Stimulated activated naive CD8-positive, alpha-beta T cell treated with anti-CD3 and anti-CD28 coated beads, Interleukin-15, Interleukin-2, amounts not matched to agents 100 ng/mL and 50 ng/mL, for 24 hours (primary cell): ENCODE data around the gene TCF4.

Experiments
- H3K27ac Mint-ChIP-seq: one replicate; pipeline ENCODE4 v1.8.0; 2021; ENCODE audit warnings: mild to moderate bottlenecking, mixed read lengths
- H3K27me3 Mint-ChIP-seq: one replicate; pipeline ENCODE4 v1.8.0; 2021; ENCODE audit warnings: mixed read lengths
- H3K36me3 Mint-ChIP-seq: one replicate; pipeline ENCODE4 v1.8.0; 2021; ENCODE audit warnings: low read depth, mixed read lengths
- H3K4me1 Mint-ChIP-seq: one replicate; pipeline ENCODE4 v1.8.0; 2021; ENCODE audit warnings: low read depth, mixed read lengths
- H3K4me3 Mint-ChIP-seq: one replicate; pipeline ENCODE4 v1.8.0; 2021; ENCODE audit warnings: mild to moderate bottlenecking, mixed read lengths
- H3K9me3 Mint-ChIP-seq: one replicate; pipeline ENCODE4 v1.8.0; 2021; ENCODE audit warnings: mixed read lengths

The TCF4 gene

DNA sequence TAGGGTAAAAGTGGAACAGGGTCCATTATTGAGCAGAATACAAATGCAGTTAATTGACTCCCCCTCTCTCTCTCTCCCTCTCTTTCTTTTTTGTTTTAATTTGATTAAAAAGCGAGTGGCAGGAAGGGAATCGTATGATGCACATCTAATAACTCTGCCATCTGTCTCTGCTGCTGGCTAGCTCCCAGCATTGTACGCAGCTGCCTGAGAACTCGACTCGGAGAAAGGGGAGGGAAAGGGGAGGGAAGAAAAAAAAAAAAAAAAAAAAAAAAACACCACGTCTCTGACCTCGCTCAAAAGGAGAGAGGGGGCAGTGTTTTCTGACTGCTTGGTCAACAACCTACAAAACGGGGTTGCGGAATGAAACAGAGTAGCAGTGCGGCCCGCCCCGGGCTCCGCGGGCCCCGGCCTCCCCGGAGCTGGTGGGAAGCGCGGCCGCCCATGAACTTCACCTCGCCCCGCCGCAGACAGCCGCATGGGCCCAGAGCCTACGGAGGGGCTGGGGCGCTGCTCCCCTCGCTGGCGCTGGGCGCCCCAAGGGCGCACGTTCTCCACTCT lies 265.7 kb downstream of the TCF4 start:
- no peaks in the 10 kb centered on the region for H3K36me3 Mint-ChIP-seq
- H3K4me3 Mint-ChIP-seq: peak overlapping the region; percentile 85
- H3K27ac Mint-ChIP-seq: peak overlapping the region; percentile 52
- peaks cover 48% of the 10 kb centered on the region for H3K27me3 Mint-ChIP-seq
- no peaks in the 10 kb centered on the region for H3K9me3 Mint-ChIP-seq
- peaks cover 19% of the 10 kb centered on the region for H3K4me1 Mint-ChIP-seq

GRCh38 chr18:55321265-55322177 lies 266.5 kb downstream of the TCF4 start:
- peaks cover 22% of the 10 kb centered on the region for H3K4me1 Mint-ChIP-seq
- peaks cover 49% of the 10 kb centered on the region for H3K27me3 Mint-ChIP-seq
- peak overlapping the region; percentile 90 for H3K27ac Mint-ChIP-seq
- no peaks in the 10 kb centered on the region for H3K9me3 Mint-ChIP-seq
- no peaks in the 10 kb centered on the region for H3K36me3 Mint-ChIP-seq
- H3K4me3 Mint-ChIP-seq: peak overlapping the region; percentile 85

DNA sequence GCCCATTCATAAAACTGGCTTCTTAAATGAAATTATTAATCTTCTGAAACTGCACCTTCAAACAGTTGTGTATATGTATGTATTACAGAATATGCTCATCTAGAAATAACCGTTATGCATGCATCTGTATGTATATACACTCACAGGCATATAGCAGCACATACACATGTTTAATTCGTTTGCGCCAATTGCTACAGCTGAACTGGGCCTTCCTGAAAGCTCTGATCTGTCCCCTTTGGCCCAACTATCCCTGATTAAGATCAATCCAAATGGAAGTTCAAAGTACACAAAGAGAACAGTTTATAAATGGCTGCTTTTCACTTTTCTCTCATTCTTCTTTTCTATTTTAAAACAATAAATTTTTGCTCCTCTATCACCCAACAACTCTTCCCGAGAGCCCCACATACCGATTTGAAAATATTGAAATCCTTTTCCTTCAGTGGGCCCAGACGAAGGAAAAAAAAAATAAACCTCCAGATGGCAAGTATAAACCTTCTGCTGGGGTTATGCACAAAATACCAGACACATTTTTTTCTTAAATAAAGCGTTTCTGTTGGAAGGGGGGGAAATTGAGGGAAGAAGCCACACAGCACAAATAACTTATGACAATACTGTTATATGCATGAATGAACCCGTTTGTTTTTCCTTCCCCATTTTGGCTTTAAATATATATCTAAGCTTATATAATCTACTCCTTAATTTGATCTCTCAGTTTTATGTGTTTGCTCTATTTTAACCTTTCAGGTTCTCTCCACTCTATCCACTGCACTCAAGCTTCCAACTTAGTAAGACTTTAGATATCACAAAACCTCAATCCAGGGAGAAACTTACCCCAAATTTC lies 267.3 kb downstream of the TCF4 start:
- H3K36me3 Mint-ChIP-seq: no peaks in the 10 kb centered on the region
- no peaks in the 10 kb centered on the region for H3K9me3 Mint-ChIP-seq
- H3K4me3 Mint-ChIP-seq: peak overlapping the region; percentile 85
- peak overlapping the region; percentile 56 for H3K27ac Mint-ChIP-seq
- H3K4me1 Mint-ChIP-seq: peaks cover 25% of the 10 kb centered on the region
- peaks cover 47% of the 10 kb centered on the region for H3K27me3 Mint-ChIP-seq

DNA sequence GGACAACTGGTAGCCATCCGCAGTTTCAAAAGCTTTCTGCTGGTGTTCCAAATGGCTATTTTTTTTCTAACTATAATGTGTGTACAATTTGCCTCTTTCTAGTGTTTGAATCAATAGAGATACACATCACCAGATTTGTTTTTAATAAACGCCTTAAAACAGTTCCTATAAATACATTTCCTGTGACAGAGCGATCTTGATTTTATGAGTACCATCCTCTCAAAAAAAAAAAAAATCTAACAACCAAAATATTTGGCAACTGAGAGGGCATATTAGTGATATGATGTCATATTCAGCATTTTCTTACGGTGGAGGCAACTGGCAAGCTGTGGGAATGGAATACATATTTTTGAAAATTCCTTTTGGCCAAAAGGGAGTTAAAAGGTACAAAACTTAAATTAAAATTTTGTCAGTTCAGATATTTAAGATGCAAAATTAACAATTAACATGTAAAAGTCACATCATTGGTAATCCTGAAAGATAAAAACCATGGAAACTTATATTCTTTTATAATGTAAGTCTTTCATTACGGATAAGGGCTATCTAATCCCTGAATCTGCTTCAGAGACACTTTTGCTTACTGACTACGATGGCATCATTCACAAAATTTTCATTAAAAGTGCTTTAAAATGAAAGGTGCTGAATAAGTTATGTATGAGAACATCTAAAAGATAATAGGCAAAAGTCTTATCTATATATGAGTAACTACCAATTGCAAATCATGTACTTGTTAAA lies 268.4 kb downstream of the TCF4 start:
- Mint-ChIP-seq H3K4me1 (peaks cover 30% of the 10 kb centered on the region), H3K27me3 (peaks cover 42% of the 10 kb centered on the region), H3K36me3 (no peaks in the 10 kb centered on the region), H3K27ac (peak overlapping the region; percentile 8), H3K4me3 (peak overlapping the region; percentile 51), H3K9me3 (no peaks in the 10 kb centered on the region)

DNA sequence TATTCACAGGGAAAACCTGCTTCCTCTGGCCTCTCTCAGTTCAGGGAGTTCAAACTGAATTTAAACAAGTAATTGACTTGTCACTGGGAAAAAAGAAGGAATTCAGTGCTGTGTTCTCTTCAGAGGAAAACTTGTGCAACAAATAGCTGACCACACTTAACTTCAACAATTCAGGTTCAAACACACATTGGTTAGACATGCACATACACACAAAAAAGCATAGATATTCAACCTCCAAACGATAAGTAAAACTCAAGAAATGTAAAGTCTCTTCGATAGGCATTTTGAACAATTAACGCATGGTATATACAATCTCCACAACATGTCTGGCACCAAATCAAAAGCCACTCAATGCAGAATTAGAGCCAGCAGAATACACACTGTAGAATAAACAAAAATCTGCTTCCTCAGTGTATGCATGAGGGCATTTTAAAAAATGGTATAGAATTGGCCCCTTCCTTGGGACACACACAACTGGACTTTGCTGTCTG lies 269.0 kb downstream of the TCF4 start:
- Mint-ChIP-seq H3K36me3 (no peaks in the 10 kb centered on the region), H3K27me3 (peaks cover 39% of the 10 kb centered on the region), H3K27ac (no peak overlapping the region), H3K4me1 (peaks cover 30% of the 10 kb centered on the region), H3K9me3 (no peaks in the 10 kb centered on the region), H3K4me3 (peak overlapping the region; percentile 51)

DNA sequence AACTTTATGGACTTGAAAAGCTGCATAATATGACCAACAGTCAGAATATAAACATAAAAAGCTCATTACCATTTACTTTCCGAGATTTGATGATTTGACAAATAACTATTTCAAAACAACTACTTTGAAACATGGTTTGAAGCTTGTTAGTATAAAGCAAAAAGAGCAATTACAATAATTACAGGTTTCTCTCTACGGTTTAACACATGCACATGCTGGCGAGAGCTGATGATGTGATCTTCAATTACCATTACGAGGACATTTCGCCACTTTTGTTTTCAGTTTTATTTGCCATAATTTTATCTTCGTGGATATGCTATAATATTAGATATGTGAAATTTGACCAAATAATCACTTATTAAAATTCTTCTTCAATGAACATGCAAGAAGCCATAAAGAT lies 270.1 kb downstream of the TCF4 start:
- no peaks in the 10 kb centered on the region for H3K36me3 Mint-ChIP-seq
- H3K4me1 Mint-ChIP-seq: peaks cover 23% of the 10 kb centered on the region
- H3K27me3 Mint-ChIP-seq: peaks cover 31% of the 10 kb centered on the region
- H3K27ac Mint-ChIP-seq: no peak overlapping the region
- H3K4me3 Mint-ChIP-seq: no peak overlapping the region
- H3K9me3 Mint-ChIP-seq: no peaks in the 10 kb centered on the region

GRCh38 chr18:55317324-55317723 lies 270.7 kb downstream of the TCF4 start:
- H3K4me1 Mint-ChIP-seq: peaks cover 23% of the 10 kb centered on the region
- H3K27ac Mint-ChIP-seq: no peak overlapping the region
- no peaks in the 10 kb centered on the region for H3K9me3 Mint-ChIP-seq
- peaks cover 30% of the 10 kb centered on the region for H3K27me3 Mint-ChIP-seq
- H3K36me3 Mint-ChIP-seq: no peaks in the 10 kb centered on the region
- no peak overlapping the region for H3K4me3 Mint-ChIP-seq

DNA sequence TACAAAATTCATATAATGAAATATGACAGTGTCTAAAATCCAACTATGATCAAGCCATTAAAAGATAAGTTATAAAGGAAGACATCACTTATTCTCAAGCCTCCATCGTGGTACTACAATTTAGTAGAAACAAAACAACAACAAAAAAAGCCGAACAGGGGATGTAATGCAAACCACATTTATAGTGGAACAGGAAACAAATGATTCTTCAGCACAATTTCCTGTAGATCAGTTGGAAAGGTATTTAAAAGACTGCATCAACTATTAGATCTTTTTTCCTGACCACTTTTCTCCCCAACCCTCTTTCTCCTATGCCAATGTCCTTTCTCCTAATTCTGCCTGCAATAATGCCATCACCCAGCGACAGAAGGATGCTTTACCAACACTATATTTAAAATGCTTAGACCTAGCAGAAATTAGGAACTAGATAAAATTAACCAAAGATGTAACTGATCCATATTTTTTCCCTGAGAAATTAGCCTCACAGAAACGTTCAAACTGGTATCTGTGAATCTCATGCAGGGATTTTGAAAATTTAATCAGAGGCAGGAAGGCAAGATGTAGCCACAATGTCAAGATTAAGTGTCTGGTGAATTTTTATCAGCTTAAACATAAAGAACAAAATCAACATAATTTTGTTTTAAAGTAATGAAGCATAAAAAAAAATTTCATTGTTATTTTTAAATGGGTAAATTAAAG lies 271.4 kb downstream of the TCF4 start:
- Mint-ChIP-seq H3K27ac (no peak overlapping the region), H3K36me3 (no peaks in the 10 kb centered on the region), H3K4me3 (no peak overlapping the region), H3K9me3 (no peaks in the 10 kb centered on the region), H3K4me1 (peaks cover 21% of the 10 kb centered on the region), H3K27me3 (peaks cover 24% of the 10 kb centered on the region)

DNA sequence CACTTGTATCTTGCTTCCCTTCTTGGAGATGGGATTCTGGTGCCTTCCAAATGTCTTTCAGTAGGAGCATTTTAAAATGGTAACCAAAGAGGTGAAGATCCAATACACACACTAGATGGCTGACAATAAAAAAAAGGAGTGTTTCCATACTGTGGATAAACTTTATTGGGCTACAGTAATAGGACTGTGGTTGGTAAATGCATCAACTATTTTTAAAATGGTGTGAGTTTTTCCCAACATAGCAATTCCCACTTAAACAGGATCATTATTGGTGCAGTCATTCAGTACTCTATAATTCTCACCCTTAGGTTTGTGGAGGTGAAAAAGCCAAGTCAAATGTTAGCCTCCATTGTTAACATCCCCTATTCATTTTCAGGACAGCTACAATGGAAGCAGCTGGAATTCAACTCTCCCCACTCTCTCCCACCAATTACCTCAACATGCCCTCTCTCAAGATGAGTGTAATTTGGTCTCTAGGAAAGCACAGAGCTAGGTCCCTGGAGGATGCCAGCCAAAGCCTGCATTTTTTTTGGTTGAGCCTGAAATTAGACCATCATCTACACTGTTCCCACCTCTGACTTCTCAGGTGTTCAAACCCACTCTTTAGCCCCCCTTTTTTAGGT lies 273.3 kb downstream of the TCF4 start:
- H3K4me1 Mint-ChIP-seq: peaks cover 14% of the 10 kb centered on the region
- peaks cover 15% of the 10 kb centered on the region for H3K27me3 Mint-ChIP-seq
- H3K36me3 Mint-ChIP-seq: no peaks in the 10 kb centered on the region
- no peak overlapping the region for H3K4me3 Mint-ChIP-seq
- no peak overlapping the region for H3K27ac Mint-ChIP-seq
- no peaks in the 10 kb centered on the region for H3K9me3 Mint-ChIP-seq

DNA sequence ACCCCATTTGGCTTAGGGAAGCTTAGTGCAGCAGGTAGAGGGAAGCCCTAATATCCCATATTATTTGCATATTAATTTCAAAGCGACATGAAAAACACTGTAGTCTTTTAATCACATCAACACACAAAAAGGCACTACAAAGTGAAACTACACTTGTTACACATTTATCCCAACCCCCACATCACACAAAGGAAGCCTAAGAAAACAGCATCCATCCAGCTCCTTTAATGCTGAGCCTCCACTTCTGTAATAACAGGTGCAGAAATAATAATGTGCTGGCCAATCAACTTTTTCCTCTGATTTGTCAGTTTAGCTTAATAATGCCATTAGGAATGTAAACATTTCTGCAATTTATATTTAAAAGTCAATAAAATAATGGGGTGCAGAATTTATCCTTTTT lies 274.0 kb downstream of the TCF4 start:
- Mint-ChIP-seq H3K27me3 (peaks cover 8% of the 10 kb centered on the region), H3K9me3 (no peaks in the 10 kb centered on the region), H3K27ac (no peak overlapping the region), H3K4me1 (peaks cover 14% of the 10 kb centered on the region), H3K4me3 (no peak overlapping the region), H3K36me3 (no peaks in the 10 kb centered on the region)

GRCh38 chr18:55310863-55311262 lies 277.1 kb downstream of the TCF4 start:
- H3K36me3 Mint-ChIP-seq: no peaks in the 10 kb centered on the region
- no peak overlapping the region for H3K4me3 Mint-ChIP-seq
- no peak overlapping the region for H3K27ac Mint-ChIP-seq
- peaks cover 4% of the 10 kb centered on the region for H3K9me3 Mint-ChIP-seq
- no peaks in the 10 kb centered on the region for H3K27me3 Mint-ChIP-seq
- H3K4me1 Mint-ChIP-seq: peaks cover 7% of the 10 kb centered on the region

- Mint-ChIP-seq H3K9me3 (peaks cover 4% of the 10 kb centered on the region), H3K27ac (no peak overlapping the region), H3K27me3 (no peaks in the 10 kb centered on the region), H3K4me1 (peaks cover 11% of the 10 kb centered on the region), H3K4me3 (no peak overlapping the region), H3K36me3 (no peaks in the 10 kb centered on the region)
Measured at GRCh38 chr18:55310044-55310676, 277.8 kb downstream of the TCF4 start.

DNA sequence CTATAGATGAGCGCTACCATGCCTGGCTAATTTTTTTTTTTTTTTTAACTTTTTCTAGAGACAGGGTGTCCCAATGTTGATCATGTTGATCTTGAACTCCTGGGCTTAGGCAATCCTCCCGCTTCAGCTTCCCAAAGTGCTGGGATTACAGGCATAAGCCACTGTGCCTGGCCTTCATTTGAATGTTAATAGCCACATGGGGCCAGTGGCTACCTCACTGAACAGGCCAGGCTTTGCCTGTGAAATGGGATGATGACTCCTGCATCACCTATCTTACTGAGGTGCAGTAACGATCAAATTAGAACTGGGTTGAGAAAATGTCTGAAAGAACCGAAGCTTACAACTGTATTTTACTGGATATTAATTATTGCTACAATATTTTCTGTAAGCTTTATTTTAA lies 278.7 kb downstream of the TCF4 start:
- H3K27me3 Mint-ChIP-seq: no peaks in the 10 kb centered on the region
- H3K4me1 Mint-ChIP-seq: peaks cover 6% of the 10 kb centered on the region
- peaks cover 4% of the 10 kb centered on the region for H3K9me3 Mint-ChIP-seq
- no peak overlapping the region for H3K4me3 Mint-ChIP-seq
- no peaks in the 10 kb centered on the region for H3K36me3 Mint-ChIP-seq
- H3K27ac Mint-ChIP-seq: no peak overlapping the region
